H9 (cell line): Measurements from ENCODE around the gene TMEM245. TPM values are rescaled to one million over a fixed set of nuclear protein-coding genes. Genes with fewer than 3 reads are reported as not detected.
A peak's percentile ranks its signal among the peaks of the same experiment; 100 is the strongest.

Experiments used
- DNase-seq: peaks from one replicate; pipeline ENCODE4 v3.0.0-alpha.2; 2017
- H2AFZ ChIP-seq: one replicate; pipeline ENCODE4 v1.6.1; 2013; ENCODE audit warnings: mild to moderate bottlenecking, low read length, control low read depth, moderate library complexity
- H2AK5ac ChIP-seq: 2 replicates; pipeline ENCODE4 v1.6.1; 2013; ENCODE audit warnings: low read length, control low read depth, mixed read lengths; ENCODE audit not compliant: insufficient read length
- H2BK120ac ChIP-seq: one replicate; pipeline ENCODE4 v1.6.1; 2013; ENCODE audit warnings: low read depth, mild to moderate bottlenecking, low read length, control low read depth, inconsistent platforms; ENCODE audit not compliant: poor library complexity, severe bottlenecking
- H2BK12ac ChIP-seq: 2 replicates; pipeline ENCODE4 v1.6.1; 2013; ENCODE audit warnings: low read length, control low read depth, mixed read lengths, low read depth; ENCODE audit not compliant: insufficient read length
- H2BK15ac ChIP-seq: 2 replicates; pipeline ENCODE4 v1.6.1; 2013; ENCODE audit warnings: low read depth, low read length, control low read depth
- H2BK20ac ChIP-seq: one replicate; pipeline ENCODE4 v1.6.1; 2013; ENCODE audit warnings: low read depth, mild to moderate bottlenecking, low read length, control low read depth, inconsistent platforms; ENCODE audit not compliant: poor library complexity, severe bottlenecking
- H2BK5ac ChIP-seq: 2 replicates; pipeline ENCODE4 v1.6.1; 2013; ENCODE audit warnings: low read length, control low read depth, mixed read lengths; ENCODE audit not compliant: insufficient read length
- H3K14ac ChIP-seq: 2 replicates; pipeline ENCODE4 v1.6.1; 2013; ENCODE audit warnings: low read length, control low read depth; ENCODE audit not compliant: insufficient read depth
- H3K18ac ChIP-seq: 2 replicates; pipeline ENCODE4 v1.6.1; 2013; ENCODE audit warnings: low read depth, mild to moderate bottlenecking, mixed read lengths, low read length, control low read depth; ENCODE audit not compliant: insufficient read length
- H3K23ac ChIP-seq: 2 replicates; pipeline ENCODE4 v1.6.1; 2013; ENCODE audit warnings: low read length, control low read depth, mixed read lengths, low read depth; ENCODE audit not compliant: insufficient read length
- H3K23me2 ChIP-seq: 2 replicates; pipeline ENCODE4 v1.6.1; 2013; ENCODE audit warnings: low read depth, mild to moderate bottlenecking, mixed read lengths, low read length, control low read depth; ENCODE audit not compliant: insufficient read length, poor library complexity, severe bottlenecking
- H3K27ac ChIP-seq: 2 replicates; pipeline ENCODE4 v1.5.1; 2013; ENCODE audit warnings: low read length, control low read depth, mixed read lengths, low read depth; ENCODE audit not compliant: insufficient read length
- H3K27me3 ChIP-seq: 2 replicates; pipeline ENCODE4 v1.6.1; 2013; ENCODE audit warnings: low read length, control low read depth, inconsistent platforms; ENCODE audit not compliant: insufficient read depth
- H3K4ac ChIP-seq: 2 replicates; pipeline ENCODE4 v1.6.1; 2013; ENCODE audit warnings: low read depth, mild to moderate bottlenecking, control low read depth, inconsistent platforms, low read length, moderate library complexity
- H3K4me1 ChIP-seq: 2 replicates; pipeline ENCODE4 v1.6.1; 2013; ENCODE audit warnings: low read length, control low read depth, inconsistent platforms; ENCODE audit not compliant: insufficient read depth
- H3K4me2 ChIP-seq: 2 replicates; pipeline ENCODE4 v1.6.1; 2013; ENCODE audit warnings: low read length, control low read depth, mixed read lengths; ENCODE audit not compliant: insufficient read length, insufficient read depth
- H3K56ac ChIP-seq: 2 replicates; pipeline ENCODE4 v1.6.1; 2013; ENCODE audit warnings: low read depth, mild to moderate bottlenecking, mixed read lengths, low read length, control low read depth; ENCODE audit not compliant: insufficient read length
- H3K79me1 ChIP-seq: 2 replicates; pipeline ENCODE4 v1.6.1; 2013; ENCODE audit warnings: low read depth, mild to moderate bottlenecking, moderate library complexity, low read length, control low read depth, inconsistent platforms; ENCODE audit not compliant: insufficient read depth, poor library complexity, severe bottlenecking
- H3K79me2 ChIP-seq: 2 replicates; pipeline ENCODE4 v1.6.1; 2013; ENCODE audit warnings: low read length, control low read depth, inconsistent platforms; ENCODE audit not compliant: insufficient read depth
- H3K9ac ChIP-seq: 2 replicates; pipeline ENCODE4 v1.6.1; 2013; ENCODE audit warnings: low read length, control low read depth, mixed read lengths; ENCODE audit not compliant: insufficient read length; ENCODE audit errors: extremely low read depth
- H3K9me3 ChIP-seq: one replicate; pipeline ENCODE4 v1.6.1; 2013; ENCODE audit warnings: low read depth, low read length, inconsistent platforms; ENCODE audit not compliant: control insufficient read depth
- H3T11ph ChIP-seq: one replicate; pipeline ENCODE4 v1.6.1; 2013; ENCODE audit warnings: mild to moderate bottlenecking, low read length, control low read depth, inconsistent platforms
- H4K20me1 ChIP-seq: one replicate; pipeline ENCODE4 v1.6.1; 2013; ENCODE audit not compliant: control insufficient read depth, insufficient read length, insufficient read depth
- H4K5ac ChIP-seq: 2 replicates; pipeline ENCODE4 v1.6.1; 2013; ENCODE audit warnings: low read depth, mild to moderate bottlenecking, mixed read lengths, low read length, control low read depth; ENCODE audit not compliant: insufficient read length
- H4K8ac ChIP-seq: replicated peaks from 2 replicates; pipeline ENCODE4 v1.6.1; 2013; ENCODE audit warnings: low read length, control low read depth, mixed read lengths, low read depth; ENCODE audit not compliant: insufficient read length
- H4K91ac ChIP-seq: 2 replicates; pipeline ENCODE4 v1.6.1; 2013; ENCODE audit warnings: low read depth, mild to moderate bottlenecking, moderate library complexity, mixed read lengths, low read length, control low read depth; ENCODE audit not compliant: insufficient read length
- H3K27ac Mint-ChIP-seq, 3 experiments: 2 replicates in 2 of 3; 3 replicates in 1 of 3; pipeline ENCODE4 v1.8.0; 2020 to 2021; ENCODE audit warnings: mixed read lengths in 3 of 3, mild to moderate bottlenecking in 1 of 3, moderate library complexity in 1 of 3
- H3K27me3 Mint-ChIP-seq: 2 replicates; pipeline ENCODE4 v1.8.0; 2021; ENCODE audit warnings: low read depth, mild to moderate bottlenecking, moderate library complexity, mixed read lengths
- H3K36me3 Mint-ChIP-seq, 3 experiments: 2 replicates in 2 of 3; 3 replicates in 1 of 3; pipeline ENCODE4 v1.8.0; 2020 to 2021; ENCODE audit warnings: low read depth in 3 of 3, mixed read lengths in 3 of 3; ENCODE audit not compliant: insufficient read depth in 1 of 3
- H3K4me1 Mint-ChIP-seq, 2 experiments: 2 replicates each; pipeline ENCODE4 v1.8.0; 2020; ENCODE audit warnings: mixed read lengths in 2 of 2
- H3K4me3 Mint-ChIP-seq, 2 experiments: 2 replicates in 1 of 2; 3 replicates in 1 of 2; pipeline ENCODE4 v1.8.0; 2020 to 2021; ENCODE audit warnings: mild to moderate bottlenecking in 2 of 2, mixed read lengths in 2 of 2, moderate library complexity in 1 of 2
- H3K9me3 Mint-ChIP-seq, 2 experiments: 2 replicates in 1 of 2; 3 replicates in 1 of 2; pipeline ENCODE4 v1.8.0; 2020; ENCODE audit warnings: mild to moderate bottlenecking in 2 of 2, mixed read lengths in 2 of 2, moderate library complexity in 1 of 2
- WGBS: extraction: QIAGEN DNeasy Blood & Tissue Kit; methylation state at CpG from one replicate; pipeline ENCODE4 v1.1.7; 2013; ENCODE audit warnings: missing lambda C conversion rate, low lambda C conversion rate, mixed read lengths; ENCODE audit not compliant: insufficient read length; ENCODE audit errors: extremely low coverage; 5-methylcytosine and 5-hydroxymethylcytosine counted together
- total RNA-seq: library from RNA; stranded (reverse); gene quantifications from 2 replicates; pipeline ENCODE4 v1.2.1, GENCODE V29; 2021
- TF ChIP-seq, protein P1 (sequence below): fragments of 200-600 bp; sonication (generic); conservative IDR thresholded peaks from 3 replicates; pipeline ENCODE4 v1.8.0; 2021; ENCODE audit warnings: antibody characterized with exemption, mild to moderate bottlenecking

TMEM245 gene
- total RNA-seq, 1 experiment from 2014 or later, result 37.9 TPM

DNA sequence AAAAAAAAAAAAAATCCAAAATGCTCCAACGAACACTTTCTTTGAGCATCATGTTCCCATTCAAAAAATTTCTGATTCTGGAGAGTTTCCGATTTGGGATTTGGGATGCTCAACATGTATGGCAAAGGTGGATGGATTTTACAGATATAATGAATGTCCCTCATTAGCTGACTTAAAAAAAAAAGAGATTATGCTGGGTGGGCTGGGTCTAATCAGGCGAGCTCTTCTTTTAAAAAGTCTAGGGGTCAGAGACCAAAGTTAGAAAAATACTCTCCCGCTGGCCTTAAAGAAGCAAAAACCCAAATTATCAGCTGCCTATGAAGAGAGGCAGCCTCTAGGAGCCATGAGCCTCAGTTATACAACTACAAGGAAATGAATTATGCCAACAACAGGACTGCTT, 91.3 kb downstream of the TMEM245 start:
- no peak overlapping the region for H4K91ac ChIP-seq
- H3K23me2 ChIP-seq, result no peaks in the 10 kb centered on the region
- H3K56ac ChIP-seq, result no peak overlapping the region
- no peak overlapping the region for H3K4ac ChIP-seq
- Mint-ChIP-seq H3K36me3 (peaks cover 5 to 20% (median 19%) of the 10 kb centered on the region in 3 experiments; a peak in 6 of 7 replicates), H3K27me3 (no peaks in the 10 kb centered on the region), H3K4me3 (no peak overlapping the region), H3K27ac (0 out of 7 replicates have a peak overlapping the region, but pooled peaks of 1 of the 3 experiments have one; percentile 44), H3K9me3 (no peaks in the 10 kb centered on the region), H3K4me1 (peaks cover 5 to 9% of the 10 kb centered on the region in 2 experiments; a peak in 3 of 4 replicates)
- H2AK5ac ChIP-seq, result no peak overlapping the region
- DNase-seq, result no peak
- H3K4me1 ChIP-seq, result no peaks in the 10 kb centered on the region
- no peak overlapping the region for H3K14ac ChIP-seq
- TF ChIP-seq, protein P1, sequence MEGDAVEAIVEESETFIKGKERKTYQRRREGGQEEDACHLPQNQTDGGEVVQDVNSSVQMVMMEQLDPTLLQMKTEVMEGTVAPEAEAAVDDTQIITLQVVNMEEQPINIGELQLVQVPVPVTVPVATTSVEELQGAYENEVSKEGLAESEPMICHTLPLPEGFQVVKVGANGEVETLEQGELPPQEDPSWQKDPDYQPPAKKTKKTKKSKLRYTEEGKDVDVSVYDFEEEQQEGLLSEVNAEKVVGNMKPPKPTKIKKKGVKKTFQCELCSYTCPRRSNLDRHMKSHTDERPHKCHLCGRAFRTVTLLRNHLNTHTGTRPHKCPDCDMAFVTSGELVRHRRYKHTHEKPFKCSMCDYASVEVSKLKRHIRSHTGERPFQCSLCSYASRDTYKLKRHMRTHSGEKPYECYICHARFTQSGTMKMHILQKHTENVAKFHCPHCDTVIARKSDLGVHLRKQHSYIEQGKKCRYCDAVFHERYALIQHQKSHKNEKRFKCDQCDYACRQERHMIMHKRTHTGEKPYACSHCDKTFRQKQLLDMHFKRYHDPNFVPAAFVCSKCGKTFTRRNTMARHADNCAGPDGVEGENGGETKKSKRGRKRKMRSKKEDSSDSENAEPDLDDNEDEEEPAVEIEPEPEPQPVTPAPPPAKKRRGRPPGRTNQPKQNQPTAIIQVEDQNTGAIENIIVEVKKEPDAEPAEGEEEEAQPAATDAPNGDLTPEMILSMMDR, result no peak
- H3K79me1 ChIP-seq, result no peaks in the 10 kb centered on the region
- no peaks in the 10 kb centered on the region for H3K27me3 ChIP-seq
- no peak overlapping the region for H4K5ac ChIP-seq
- H3K9ac ChIP-seq, result no peak overlapping the region
- H3K27ac ChIP-seq, result no peak overlapping the region
- WGBS, result no CpG with 5 or more reads among the region's 4 CpGs
- no peak overlapping the region for H2BK5ac ChIP-seq
- no peak overlapping the region for H4K8ac ChIP-seq
- no peaks in the 10 kb centered on the region for H3K9me3 ChIP-seq
- H2BK15ac ChIP-seq, result no peak overlapping the region
- H4K20me1 ChIP-seq, result no peaks in the 10 kb centered on the region
- H2AFZ ChIP-seq, result no peak overlapping the region
- no peak overlapping the region for H2BK12ac ChIP-seq
- no peak overlapping the region for H3K4me2 ChIP-seq
- H3T11ph ChIP-seq, result no peak overlapping the region
- no peak overlapping the region for H2BK120ac ChIP-seq
- H3K79me2 ChIP-seq, result no peaks in the 10 kb centered on the region
- H3K23ac ChIP-seq, result no peak overlapping the region
- no peak overlapping the region for H3K18ac ChIP-seq
- no peak overlapping the region for H2BK20ac ChIP-seq
